Spleen (tissue), 11 donors: ENCODE results near the gene FKBP7. TPM values are rescaled to one million over a fixed set of nuclear protein-coding genes. Genes with fewer than 3 reads are reported as not detected.

Experiments
- DNase-seq: peaks from one replicate; pipeline ENCODE4 v3.0.0-alpha.2; 2020
- H3K27ac ChIP-seq, 8 donors: fragments of 200-600 bp; sonication (generic) in 7 of 8; 1 replicate in 4 of 8; 2 replicates in 4 of 8; pipeline versions ENCODE4 v1.5.0 to v1.8.0; 2016 to 2021; ENCODE audit warnings: inconsistent platforms in 4 of 8, mild to moderate bottlenecking in 4 of 8, moderate library complexity in 1 of 8
- H3K27me3 ChIP-seq, 7 donors: fragments of 200-600 bp; sonication (generic) in 6 of 7; replicated peaks in 1 of 7; 1 replicate in 4 of 7; 2 replicates in 3 of 7; pipeline versions ENCODE4 v1.5.0 to v1.8.0; 2016 to 2021; ENCODE audit warnings: inconsistent platforms in 3 of 7, mild to moderate bottlenecking in 1 of 7
- H3K36me3 ChIP-seq, 6 donors: fragments of 200-600 bp; sonication (generic) in 5 of 6; 1 replicate in 4 of 6; 2 replicates in 2 of 6; pipeline versions ENCODE4 v1.5.0 to v1.8.0; 2016 to 2021; ENCODE audit warnings: inconsistent platforms in 2 of 6
- H3K4me1 ChIP-seq, 6 donors: fragments of 200-600 bp; sonication (generic) in 5 of 6; 1 replicate in 3 of 6; 2 replicates in 3 of 6; pipeline versions ENCODE4 v1.5.0 to v1.8.0; 2016 to 2021; ENCODE audit warnings: inconsistent platforms in 3 of 6
- H3K4me3 ChIP-seq, 8 donors: fragments of 200-600 bp; sonication (generic) in 7 of 8; 1 replicate in 4 of 8; 2 replicates in 4 of 8; pipeline versions ENCODE4 v1.5.0 to v1.8.0; 2016 to 2021; ENCODE audit warnings: inconsistent platforms in 4 of 8, mild to moderate bottlenecking in 4 of 8, moderate library complexity in 2 of 8
- H3K9me3 ChIP-seq, 8 donors: fragments of 200-600 bp; sonication (generic) in 7 of 8; 1 replicate in 4 of 8; 2 replicates in 4 of 8; pipeline versions ENCODE4 v1.5.0 to v1.8.0; 2016 to 2021; ENCODE audit warnings: inconsistent platforms in 4 of 8
- CTCF ChIP-seq, 11 experiments: fragments of 200-600 bp in 7 of 11; fragments of 450-650 bp in 4 of 11; sonication (generic) in 4 of 11; IDR thresholded peaks in 8 of 11; conservative IDR thresholded peaks in 3 of 11; 1 replicate in 7 of 11; 2 replicates in 4 of 11; pipeline versions ENCODE4 v1.4.0 to v1.8.0; 2016 to 2021; ENCODE audit warnings: antibody characterized with exemption in 11 of 11, inconsistent platforms in 4 of 11, mild to moderate bottlenecking in 1 of 11
- POLR2A ChIP-seq, 3 donors: fragments of 450-650 bp; IDR thresholded peaks; one replicate each; pipeline ENCODE4 v1.5.1; 2017; ENCODE audit warnings: antibody characterized with exemption in 3 of 3, mild to moderate bottlenecking in 1 of 3
- POLR2AphosphoS5 ChIP-seq, 3 donors: sonication (generic); formaldehyde crosslinking; IDR thresholded peaks; one replicate each; pipeline ENCODE4 v1.5.1; 2017; ENCODE audit warnings: antibody characterized with exemption in 3 of 3
- WGBS, 5 donors: extraction: QIAGEN DNeasy Blood & Tissue Kit in 3 of 5; methylation state at CpG; one replicate each; pipeline versions ENCODE4 v1.1.5 to v1.1.7; 2013 to 2018; 5-methylcytosine and 5-hydroxymethylcytosine counted together
- intact Hi-C: fragments of 100-400 bp; cut with DNase I; formaldehyde crosslinking; loops from one replicate; pipeline ENCODE4 v1.15.0; 2023; ENCODE audit warnings: low total_unique reads
- polyA plus RNA-seq, 3 donors: library from polyadenylated mRNA; stranded (reverse); fragments of 200-250 nt; gene quantifications; one replicate each; pipeline ENCODE4 v1.2.1, GENCODE V29; 2013
- total RNA-seq, 7 donors: library from RNA; depleted of rRNA in 3 of 7; stranded (reverse); fragments of >200 nt in 3 of 7; fragmentation: NEBNext Ultra II Directional in 4 of 7; extraction: Animal tissue kit (Norgen Biotek cat#: 25700) in 4 of 7; gene quantifications; one replicate each; pipeline versions ENCODE4 v1.1.0 to v1.2.1, GENCODE V29; 2016 to 2021
- donor health status: healthy with polysubstance abuse.
- donor health status: DM: no; HTN: no; CAD: no; lungs with moderate emphysema.
- donor health status: DM: no; HTN: no; CAD: no.
- donor health status: Bipolar disorder and iron deficiency.
- donor health status: healthy.
- donor health status: DM: no; HTN: no; CAD: no.
- donor health status: DM: yes; HTN: yes; CAD: no.

The FKBP7 gene
- total and polyA plus RNA-seq, 10 donors = 1.8 to 5.8 (median 3.6) TPM

DNA sequence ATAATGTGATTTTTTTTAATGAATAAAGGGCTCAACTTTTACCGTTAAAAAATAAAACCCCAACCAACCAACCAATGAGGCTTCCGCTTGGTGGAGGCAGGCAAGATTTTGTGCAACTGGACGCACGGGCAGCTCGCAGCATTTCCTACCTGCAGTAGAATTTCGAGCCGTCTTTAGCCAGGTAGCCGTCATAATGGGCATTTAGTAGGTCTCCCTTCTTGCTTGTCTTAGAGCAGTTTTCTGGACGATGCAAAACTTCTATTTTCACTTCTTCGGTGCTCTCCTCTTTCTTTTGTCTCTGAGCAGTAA is 316 bp downstream of the FKBP7 start:
- intact Hi-C loops = no loop called here
- DNase-seq = peak; percentile 75
- Histone ChIP-seq H3K27me3 (no peaks in the 10 kb centered on the region), H3K36me3 (no peaks in the 10 kb centered on the region), H3K9me3 (no peaks in the 10 kb centered on the region), H3K4me3 (peak overlapping the region; percentile 59 to 84 (median 66)), H3K4me1 (peaks cover 31 to 49% (median 43%) of the 10 kb centered on the region in 6 donors), H3K27ac (peak overlapping the region; percentile 92 to 98 (median 96))
- TF ChIP-seq POLR2AphosphoS5 (IDR thresholded peaks at IDR 0.05) (no peak), CTCF (IDR thresholded peaks at IDR 0.05 in 8 of 11, conservative IDR thresholded peaks at IDR 0.05 in 3 of 11) (no peak), POLR2A (IDR thresholded peaks at IDR 0.05) (no peak)
- WGBS, 5 donors = 0 to 1% (median 1%) methylated on average over 10 of the region's 10 CpGs

DNA sequence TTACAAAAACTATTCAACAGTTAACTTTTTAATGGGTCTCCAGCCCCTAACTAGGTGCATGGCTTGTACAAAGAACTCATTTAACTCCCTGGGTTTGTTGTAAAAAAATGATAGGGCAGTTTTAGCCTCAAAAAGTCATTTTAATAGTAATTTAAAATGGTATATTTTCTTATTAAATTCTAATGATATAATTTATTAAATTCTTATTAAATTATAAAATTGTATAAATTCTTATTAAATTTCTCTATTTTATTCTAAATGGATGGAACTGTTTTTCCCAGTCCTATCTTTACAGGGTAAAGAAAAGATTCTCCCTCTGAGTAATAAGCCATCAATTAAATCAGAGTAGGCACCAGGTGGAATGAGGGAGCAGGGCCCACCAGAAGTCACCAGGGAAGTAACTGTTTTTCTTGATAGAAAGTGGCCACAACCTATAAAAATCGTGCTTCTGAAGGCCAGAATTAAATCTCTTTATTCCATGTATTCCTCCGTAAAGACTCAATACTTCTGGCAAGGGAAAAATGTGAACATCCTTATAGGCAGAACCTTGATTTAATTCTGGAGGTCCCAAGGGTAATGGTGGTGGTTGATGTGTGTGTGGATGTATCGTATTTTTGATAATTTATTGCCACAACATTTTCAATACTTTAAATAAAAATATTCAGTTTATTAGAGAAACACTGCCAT is 814 bp downstream of the FKBP7 start:
- no peaks in the 10 kb centered on the region for H3K27me3 ChIP-seq
- 11 to 13% (median 12%) methylated on average over 3 of the region's 3 CpGs for WGBS, 5 donors
- no peak for DNase-seq
- H3K27ac ChIP-seq = peak overlapping the region in 5 of 8 donors; percentile 94 to 98 (median 97)
- H3K36me3 ChIP-seq = no peaks in the 10 kb centered on the region
- intact Hi-C loops = no loop called here
- peak overlapping the region; percentile 59 to 84 (median 66) for H3K4me3 ChIP-seq
- H3K9me3 ChIP-seq = no peaks in the 10 kb centered on the region
- H3K4me1 ChIP-seq = peaks cover 27 to 44% (median 39%) of the 10 kb centered on the region in 6 donors
- TF ChIP-seq POLR2AphosphoS5 (IDR thresholded peaks at IDR 0.05) (no peak), CTCF (IDR thresholded peaks at IDR 0.05 in 8 of 11, conservative IDR thresholded peaks at IDR 0.05 in 3 of 11) (no peak), POLR2A (IDR thresholded peaks at IDR 0.05) (no peak)

- intact Hi-C loops = no loop called here
- no peak overlapping the region for H3K27ac ChIP-seq
These were observed 1.9 kb downstream of the FKBP7 start for GRCh38 chr2:178476477-178476876.

GRCh38 chr2:178474560-178474959 is 3.8 kb downstream of the FKBP7 start:
- Histone ChIP-seq H3K36me3 (peaks cover 0 to under 1% (median 0%) of the 10 kb centered on the region in 6 donors), H3K27me3 (no peaks in the 10 kb centered on the region), H3K27ac (no peak overlapping the region), H3K4me3 (no peak overlapping the region), H3K4me1 (peaks cover 5 to 19% (median 17%) of the 10 kb centered on the region in 6 donors), H3K9me3 (no peaks in the 10 kb centered on the region)
- TF ChIP-seq CTCF (IDR thresholded peaks at IDR 0.05 in 8 of 11, conservative IDR thresholded peaks at IDR 0.05 in 3 of 11) (no peak), POLR2AphosphoS5 (IDR thresholded peaks at IDR 0.05) (no peak), POLR2A (IDR thresholded peaks at IDR 0.05) (no peak)
- 95 to 99% (median 97%) methylated on average over 5 of the region's 5 CpGs for WGBS, 5 donors
- DNase-seq = no peak
- intact Hi-C loops = no loop called here

More at GRCh38 chr2:178476477-178476876, 1.9 kb downstream of the FKBP7 start:
- no peak for DNase-seq
- no peak overlapping the region for H3K4me3 ChIP-seq
- H3K27me3 ChIP-seq = no peaks in the 10 kb centered on the region
- H3K9me3 ChIP-seq = no peaks in the 10 kb centered on the region
- H3K36me3 ChIP-seq = no peaks in the 10 kb centered on the region
- no peak for TF ChIP-seq POLR2A (IDR thresholded peaks at IDR 0.05)
- TF ChIP-seq CTCF (IDR thresholded peaks at IDR 0.05 in 8 of 11, conservative IDR thresholded peaks at IDR 0.05 in 3 of 11) = no peak
- peaks cover 16 to 33% (median 28%) of the 10 kb centered on the region in 6 donors for H3K4me1 ChIP-seq
